ENCODE data around the gene PSMC3. TPM values are rescaled to one million over a fixed set of nuclear protein-coding genes. Genes with fewer than 3 reads are reported as not detected.

Gene PSMC3
- total RNA-seq, 2 donors from 2014 or later: 99.2 to 133 TPM

- Histone ChIP-seq H3K27me3 (replicated peaks; ENCODE audit: insufficient read depth) (no peaks in the 10 kb centered on the region), H3K9me3 (no peaks in the 10 kb centered on the region), H3K4me3 (no peak overlapping the region), H3K4me1 (replicated peaks) (peaks cover 8% of the 10 kb centered on the region), H3K36me3 (peaks cover 4 to 6% of the 10 kb centered on the region in 2 donors), H3K27ac (peak overlapping the region in 1 of 2 donors; percentile 9)
- intact Hi-C loops (cut with DNase I): loop anchor here (5.0 kb wide), 1 partner anchor 85 kb away; the partner anchor contains the start of gene CELF1
- TF ChIP-seq POLR2A (IDR thresholded peaks at IDR 0.05) (no peak), CTCF (IDR thresholded peaks at IDR 0.05) (no peak), POLR2AphosphoS5 (IDR thresholded peaks at IDR 0.05) (no peak)
- DNase-seq (ENCODE audit: low spot score): peak; percentile 20
- WGBS: 65% methylated on average over 7 of the region's 7 CpGs
These were observed 41.1 kb upstream of the PSMC3 start for GRCh38 chr11:47467357-47467756.

- TF ChIP-seq CTCF (IDR thresholded peaks at IDR 0.05): no peak
- Histone ChIP-seq H3K36me3 (peaks cover 2 to 4% of the 10 kb centered on the region in 2 donors), H3K9me3 (no peaks in the 10 kb centered on the region), H3K4me1 (replicated peaks) (peaks cover 8% of the 10 kb centered on the region), H3K4me3 (no peak overlapping the region), H3K27ac (peak overlapping the region; percentile 9 to 48), H3K27me3 (replicated peaks; ENCODE audit: insufficient read depth) (no peaks in the 10 kb centered on the region)
- no peak for DNase-seq (ENCODE audit: low spot score)
- WGBS: 28% methylated on average over 4 of the region's 4 CpGs
- intact Hi-C loops (cut with DNase I): loop anchor here (5.0 kb wide), 1 partner anchor 86 kb away; the partner anchor contains the start of gene CELF1
These were observed 40.5 kb upstream of the PSMC3 start for GRCh38 chr11:47466701-47467250.

GRCh38 chr11:47466201-47466600 lies 40.0 kb upstream of the PSMC3 start:
- H3K4me3 ChIP-seq: no peak overlapping the region
- H3K4me1 ChIP-seq (replicated peaks): peaks cover 8% of the 10 kb centered on the region
- H3K27ac ChIP-seq: peak overlapping the region in 1 of 2 donors; percentile 9
- TF ChIP-seq CTCF (IDR thresholded peaks at IDR 0.05): no peak
- no peak for TF ChIP-seq POLR2A (IDR thresholded peaks at IDR 0.05)
- no peak for TF ChIP-seq POLR2AphosphoS5 (IDR thresholded peaks at IDR 0.05)
- H3K27me3 ChIP-seq (replicated peaks; ENCODE audit: insufficient read depth): no peaks in the 10 kb centered on the region
- WGBS: 29% methylated on average over 5 of the region's 5 CpGs
- no peak for DNase-seq (ENCODE audit: low spot score)
- intact Hi-C loops (cut with DNase I): loop anchor here (5.0 kb wide), 1 partner anchor 86 kb away; the partner anchor contains the start of gene CELF1
- H3K36me3 ChIP-seq: no peaks in the 10 kb centered on the region
- H3K9me3 ChIP-seq: no peaks in the 10 kb centered on the region

- Histone ChIP-seq H3K4me3 (no peak overlapping the region), H3K4me1 (replicated peaks) (peaks cover 8% of the 10 kb centered on the region), H3K36me3 (no peaks in the 10 kb centered on the region), H3K27me3 (replicated peaks; ENCODE audit: insufficient read depth) (no peaks in the 10 kb centered on the region), H3K9me3 (no peaks in the 10 kb centered on the region), H3K27ac (no peak overlapping the region)
- intact Hi-C loops (cut with DNase I): no loop called here
- DNase-seq (ENCODE audit: low spot score): no peak
- TF ChIP-seq POLR2AphosphoS5 (IDR thresholded peaks at IDR 0.05): no peak
- no peak for TF ChIP-seq CTCF (IDR thresholded peaks at IDR 0.05)
- no peak for TF ChIP-seq POLR2A (IDR thresholded peaks at IDR 0.05)
- WGBS: 87% methylated on average over 5 of the region's 5 CpGs
These were observed 38.2 kb upstream of the PSMC3 start for GRCh38 chr11:47464483-47464882.

- intact Hi-C loops (cut with DNase I): no loop called here
- TF ChIP-seq POLR2AphosphoS5 (IDR thresholded peaks at IDR 0.05) (no peak), CTCF (IDR thresholded peaks at IDR 0.05) (no peak), POLR2A (IDR thresholded peaks at IDR 0.05) (no peak)
- no peak overlapping the region for H3K4me3 ChIP-seq
- no peak for DNase-seq (ENCODE audit: low spot score)
- H3K9me3 ChIP-seq: no peaks in the 10 kb centered on the region
- no peaks in the 10 kb centered on the region for H3K36me3 ChIP-seq
- peaks cover under 1% of the 10 kb centered on the region for H3K4me1 ChIP-seq (replicated peaks)
- WGBS: 96% methylated on average over 7 of the region's 7 CpGs
- H3K27me3 ChIP-seq (replicated peaks; ENCODE audit: insufficient read depth): no peaks in the 10 kb centered on the region
- no peak overlapping the region for H3K27ac ChIP-seq
These were observed 35.6 kb upstream of the PSMC3 start for GRCh38 chr11:47461876-47462275.
